ENCODE data around the gene CD300LB.

GRCh38 chr17:74567397-74567796 is 36.1 kb upstream of the CD300LB start, which contains the start of gene CD300H:
- TF ChIP-seq FOXM1 (IDR thresholded peaks at IDR 0.05; ENCODE audit: borderline replicate concordance) (no peak), ELF4 (IDR thresholded peaks at IDR 0.05) (no peak), ARNT (IDR thresholded peaks at IDR 0.05) (no peak), NFRKB (IDR thresholded peaks at IDR 0.05) (no peak), PKNOX1 (IDR thresholded peaks at IDR 0.05) (no peak), BHLHE40 (IDR thresholded peaks at IDR 0.05; ENCODE audit: borderline replicate concordance) (no peak), FOXA1 (IDR thresholded peaks at IDR 0.05) (no peak), SP1 (IDR thresholded peaks at IDR 0.05) (no peak), FOXK2 (IDR thresholded peaks at IDR 0.05) (no peak), CTBP1 (IDR thresholded peaks at IDR 0.05; ENCODE audit: borderline replicate concordance) (no peak), SUZ12 (IDR thresholded peaks at IDR 0.05) (no peak), TARDBP (IDR thresholded peaks at IDR 0.05) (no peak), HDGF (IDR thresholded peaks at IDR 0.05; ENCODE audit: borderline replicate concordance) (no peak)

Data from HEK293T (cell line).